Peyer's patch (tissue), 4 donors: ENCODE data around the gene ATXN3L. TPM values are rescaled to one million over a fixed set of nuclear protein-coding genes. Genes with fewer than 3 reads are reported as not detected.

Source experiments
- DNase-seq, 3 donors: peaks; one replicate each; pipeline ENCODE4 v3.0.0-alpha.2; 2017 to 2019
- H3K27ac ChIP-seq, 4 donors: fragments of 200-600 bp; sonication (generic); one replicate each; pipeline ENCODE4 v1.5.1; 2016 to 2019
- H3K27me3 ChIP-seq, 2 donors: fragments of 200-600 bp; sonication (generic); one replicate each; pipeline ENCODE4 v1.5.1; 2019
- H3K36me3 ChIP-seq, 3 donors: fragments of 200-600 bp; sonication (generic); one replicate each; pipeline ENCODE4 v1.5.1; 2016 to 2019
- H3K4me1 ChIP-seq, 4 donors: fragments of 200-600 bp; sonication (generic); one replicate each; pipeline ENCODE4 v1.5.1; 2016 to 2019
- H3K4me3 ChIP-seq, 4 donors: fragments of 200-600 bp; sonication (generic); 1 replicate in 3 of 4; 2 replicates in 1 of 4; pipeline ENCODE4 v1.5.1; 2016 to 2019; ENCODE audit warnings: mild to moderate bottlenecking in 1 of 4
- H3K9me3 ChIP-seq, 4 donors: fragments of 200-600 bp; sonication (generic); one replicate each; pipeline ENCODE4 v1.5.1; 2016 to 2019; ENCODE audit warnings: mild to moderate bottlenecking in 1 of 4
- CTCF ChIP-seq, 6 experiments: fragments of 450-650 bp in 4 of 6; fragments of 200-600 bp in 2 of 6; sonication (generic) in 1 of 6; IDR thresholded peaks; one replicate each; pipeline ENCODE4 v1.5.1; 2017 to 2019; ENCODE audit warnings: antibody characterized with exemption in 6 of 6, mild to moderate bottlenecking in 3 of 6, moderate library complexity in 1 of 6
- POLR2A ChIP-seq, 2 donors: fragments of 450-650 bp; IDR thresholded peaks; one replicate each; pipeline ENCODE4 v1.5.1; 2017; ENCODE audit warnings: antibody characterized with exemption in 2 of 2, mild to moderate bottlenecking in 2 of 2, moderate library complexity in 2 of 2
- total RNA-seq, 4 donors: library from RNA; depleted of rRNA; stranded (reverse); fragments of >200 nt; gene quantifications; one replicate each; pipeline ENCODE4 v1.1.0, GENCODE V29; 2016

Gene ATXN3L
- total RNA-seq, 4 donors from 2014 or later = not detected

- Histone ChIP-seq H3K27ac (no peak overlapping the region), H3K36me3 (no peaks in the 10 kb centered on the region), H3K27me3 (no peaks in the 10 kb centered on the region), H3K4me3 (no peak overlapping the region), H3K4me1 (no peaks in the 10 kb centered on the region), H3K9me3 (peaks cover 0 to 7% (median 0%) of the 10 kb centered on the region in 4 donors)
- DNase-seq = no peak
- TF ChIP-seq CTCF (IDR thresholded peaks at IDR 0.05) (no peak), POLR2A (IDR thresholded peaks at IDR 0.05) (no peak)
These were observed 34.6 kb downstream of the ATXN3L start for GRCh38 chrX:13285229-13285628.

DNA sequence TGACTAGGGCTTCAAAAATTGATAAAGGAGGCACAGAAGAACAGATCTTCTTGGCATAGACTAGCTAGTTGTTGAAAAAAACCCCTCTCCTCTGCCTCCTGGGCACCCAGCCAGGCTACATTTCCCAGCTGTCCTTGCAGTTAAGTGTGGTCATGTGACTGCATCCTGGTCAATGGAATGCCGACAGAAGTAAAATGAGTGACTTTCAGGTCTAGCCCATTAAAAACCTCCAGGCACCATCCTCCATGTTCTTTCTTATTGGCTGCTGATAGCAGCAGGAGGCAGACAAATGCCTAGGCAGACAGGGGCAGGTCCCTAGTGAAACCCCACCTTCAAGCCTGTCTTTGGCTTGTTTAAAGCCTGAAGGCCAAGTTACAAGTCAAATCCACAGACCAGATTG, 35.3 kb downstream of the ATXN3L start:
- Histone ChIP-seq H3K27me3 (no peaks in the 10 kb centered on the region), H3K27ac (no peak overlapping the region), H3K4me1 (no peaks in the 10 kb centered on the region), H3K36me3 (no peaks in the 10 kb centered on the region), H3K4me3 (no peak overlapping the region), H3K9me3 (peaks cover 0 to 7% (median 0%) of the 10 kb centered on the region in 4 donors)
- no peak for TF ChIP-seq POLR2A (IDR thresholded peaks at IDR 0.05)
- TF ChIP-seq CTCF (IDR thresholded peaks at IDR 0.05) = no peak
- no peak for DNase-seq

GRCh38 chrX:13283950-13284546, 35.8 kb downstream of the ATXN3L start:
- Histone ChIP-seq H3K9me3 (peaks cover 0 to 7% (median 0%) of the 10 kb centered on the region in 4 donors), H3K4me3 (no peak overlapping the region), H3K36me3 (no peaks in the 10 kb centered on the region), H3K27me3 (no peaks in the 10 kb centered on the region), H3K27ac (no peak overlapping the region), H3K4me1 (no peaks in the 10 kb centered on the region)
- no peak for TF ChIP-seq POLR2A (IDR thresholded peaks at IDR 0.05)
- TF ChIP-seq CTCF (IDR thresholded peaks at IDR 0.05) = no peak
- no peak for DNase-seq

DNA sequence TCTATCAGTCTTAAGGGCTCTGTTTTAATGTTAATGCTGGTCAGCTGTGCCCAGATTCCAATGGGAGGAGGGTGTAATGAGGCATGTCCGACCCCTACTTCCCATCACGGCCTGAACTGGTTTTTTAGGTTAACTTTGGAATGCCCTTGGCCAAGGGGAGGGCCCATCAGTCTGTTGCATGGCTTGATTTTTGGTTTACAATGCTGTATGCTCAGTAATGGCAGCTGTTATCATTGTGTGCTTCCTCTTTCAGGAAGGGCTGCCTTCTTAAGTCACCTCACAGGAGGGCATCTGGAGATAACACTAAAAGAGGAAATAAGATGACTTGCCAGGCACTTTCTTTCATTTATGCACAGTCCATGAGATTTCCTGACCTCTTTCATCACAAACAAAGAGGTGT, 36.3 kb downstream of the ATXN3L start:
- Histone ChIP-seq H3K4me1 (no peaks in the 10 kb centered on the region), H3K4me3 (no peak overlapping the region), H3K27ac (peak overlapping the region in 1 of 4 donors; percentile 2), H3K9me3 (peaks cover 0 to 7% (median 0%) of the 10 kb centered on the region in 4 donors), H3K36me3 (no peaks in the 10 kb centered on the region), H3K27me3 (no peaks in the 10 kb centered on the region)
- TF ChIP-seq POLR2A (IDR thresholded peaks at IDR 0.05) (no peak), CTCF (IDR thresholded peaks at IDR 0.05) (no peak)
- DNase-seq = no peak

DNA sequence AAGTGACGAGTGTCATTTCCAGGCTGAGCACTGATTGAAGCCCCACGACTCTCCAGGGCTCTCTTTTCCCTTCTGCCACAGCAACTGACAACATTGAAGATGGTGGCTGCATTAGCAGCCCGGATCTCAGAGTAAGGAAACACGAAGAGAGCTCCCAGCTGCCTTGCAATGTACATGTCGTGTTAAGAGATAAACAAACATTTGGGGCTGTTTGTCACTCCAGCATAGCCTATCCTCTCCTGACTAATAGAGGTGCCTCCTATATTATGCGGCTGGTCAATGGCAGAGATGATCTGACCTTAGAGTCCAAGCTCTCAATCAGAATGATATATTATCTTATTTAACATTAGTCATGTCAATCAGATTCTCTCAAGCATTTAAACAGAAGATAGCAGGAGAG, 38.6 kb downstream of the ATXN3L start:
- TF ChIP-seq CTCF (IDR thresholded peaks at IDR 0.05) = no peak
- no peak for TF ChIP-seq POLR2A (IDR thresholded peaks at IDR 0.05)
- no peak overlapping the region for H3K4me3 ChIP-seq
- no peaks in the 10 kb centered on the region for H3K36me3 ChIP-seq
- no peaks in the 10 kb centered on the region for H3K27me3 ChIP-seq
- H3K27ac ChIP-seq = no peak overlapping the region
- DNase-seq = no peak
- peaks cover 0 to 7% (median 0%) of the 10 kb centered on the region in 4 donors for H3K9me3 ChIP-seq
- H3K4me1 ChIP-seq = no peaks in the 10 kb centered on the region
